Measurements from ENCODE around the gene CCNG2. TPM values are rescaled to one million over a fixed set of nuclear protein-coding genes. Genes with fewer than 3 reads are reported as not detected.

The CCNG2 gene
- total RNA-seq, 2 donors from 2014 or later, result 61.3 to 106 TPM

- no peak overlapping the region for H3K27ac ChIP-seq
- no peaks in the 10 kb centered on the region for H3K4me1 ChIP-seq (replicated peaks)
- no peaks in the 10 kb centered on the region for H3K36me3 ChIP-seq
- intact Hi-C loops (cut with DNase I), result no loop called here
- no peak overlapping the region for H3K4me3 ChIP-seq
- TF ChIP-seq POLR2AphosphoS5 (IDR thresholded peaks at IDR 0.05), result no peak
- no peak for TF ChIP-seq POLR2A (IDR thresholded peaks at IDR 0.05)
- TF ChIP-seq CTCF (IDR thresholded peaks at IDR 0.05), result no peak
- DNase-seq (ENCODE audit: low spot score), result no peak
- H3K27me3 ChIP-seq (replicated peaks; ENCODE audit: insufficient read depth), result no peaks in the 10 kb centered on the region
- WGBS, result 87% methylated on average over 4 of the region's 4 CpGs
- no peaks in the 10 kb centered on the region for H3K9me3 ChIP-seq
Measured at GRCh38 chr4:77196866-77197265, 39.9 kb downstream of the CCNG2 start.

- H3K4me1 ChIP-seq (replicated peaks), result no peaks in the 10 kb centered on the region
- H3K27ac ChIP-seq, result no peak overlapping the region
- no peak for DNase-seq (ENCODE audit: low spot score)
- intact Hi-C loops (cut with DNase I), result no loop called here
- H3K9me3 ChIP-seq, result no peaks in the 10 kb centered on the region
- no peak for TF ChIP-seq POLR2A (IDR thresholded peaks at IDR 0.05)
- no peak for TF ChIP-seq CTCF (IDR thresholded peaks at IDR 0.05)
- TF ChIP-seq POLR2AphosphoS5 (IDR thresholded peaks at IDR 0.05), result no peak
- H3K36me3 ChIP-seq, result no peaks in the 10 kb centered on the region
- no peaks in the 10 kb centered on the region for H3K27me3 ChIP-seq (replicated peaks; ENCODE audit: insufficient read depth)
- WGBS, result 79% methylated on average over 5 of the region's 5 CpGs
- no peak overlapping the region for H3K4me3 ChIP-seq
Measured at GRCh38 chr4:77197361-77197760, 40.4 kb downstream of the CCNG2 start.

DNA sequence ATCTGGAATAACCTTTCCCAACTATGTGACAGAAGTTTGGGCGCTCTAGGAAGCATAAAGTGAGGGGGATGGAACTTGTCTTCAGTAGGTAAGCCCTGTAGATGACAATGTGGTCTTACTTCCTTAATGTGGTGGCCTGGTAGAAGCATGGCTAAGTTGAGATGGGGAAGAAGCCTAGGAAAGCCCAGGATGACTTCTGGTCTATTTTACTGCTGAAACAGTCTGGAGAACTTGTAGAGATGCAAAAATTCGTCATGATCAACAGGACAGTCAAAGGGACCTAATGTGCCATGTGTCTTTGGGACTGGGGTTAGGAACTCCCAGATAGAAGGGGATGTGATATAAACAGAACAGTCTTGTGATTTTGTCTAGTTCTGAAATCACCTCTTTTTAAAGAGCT is 40.8 kb downstream of the CCNG2 start:
- Histone ChIP-seq H3K9me3 (no peaks in the 10 kb centered on the region), H3K27me3 (replicated peaks; ENCODE audit: insufficient read depth) (no peaks in the 10 kb centered on the region), H3K4me3 (no peak overlapping the region), H3K36me3 (no peaks in the 10 kb centered on the region), H3K4me1 (replicated peaks) (no peaks in the 10 kb centered on the region), H3K27ac (no peak overlapping the region)
- no peak for TF ChIP-seq POLR2AphosphoS5 (IDR thresholded peaks at IDR 0.05)
- no peak for TF ChIP-seq POLR2A (IDR thresholded peaks at IDR 0.05)
- TF ChIP-seq CTCF (IDR thresholded peaks at IDR 0.05), result no peak
- DNase-seq (ENCODE audit: low spot score), result no peak
- 85% methylated on average over 2 of the region's 2 CpGs for WGBS
- intact Hi-C loops (cut with DNase I), result no loop called here

- 100% methylated on average over 2 of the region's 2 CpGs for WGBS
Measured at GRCh38 chr4:77199276-77199675, 42.3 kb downstream of the CCNG2 start.

GRCh38 chr4:77199701-77200100 is 42.7 kb downstream of the CCNG2 start:
- DNase-seq (ENCODE audit: low spot score), result no peak
- Histone ChIP-seq H3K27me3 (replicated peaks; ENCODE audit: insufficient read depth) (no peaks in the 10 kb centered on the region), H3K4me3 (no peak overlapping the region), H3K27ac (no peak overlapping the region), H3K4me1 (replicated peaks) (no peaks in the 10 kb centered on the region), H3K36me3 (no peaks in the 10 kb centered on the region), H3K9me3 (no peaks in the 10 kb centered on the region)
- WGBS, result 94% methylated on average over 1 of the region's 1 CpG
- intact Hi-C loops (cut with DNase I), result loop anchor here (5.0 to 10.0 kb wide), 4 partner anchors 152 to 765 kb away; partner anchors contain the start of gene SHROOM3
- no peak for TF ChIP-seq POLR2A (IDR thresholded peaks at IDR 0.05)
- no peak for TF ChIP-seq POLR2AphosphoS5 (IDR thresholded peaks at IDR 0.05)
- no peak for TF ChIP-seq CTCF (IDR thresholded peaks at IDR 0.05)

More at GRCh38 chr4:77199276-77199675, 42.3 kb downstream of the CCNG2 start:
- no peaks in the 10 kb centered on the region for H3K4me1 ChIP-seq (replicated peaks)
- TF ChIP-seq POLR2AphosphoS5 (IDR thresholded peaks at IDR 0.05), result no peak
- H3K27ac ChIP-seq, result no peak overlapping the region
- intact Hi-C loops (cut with DNase I), result no loop called here
- no peak for DNase-seq (ENCODE audit: low spot score)
- no peaks in the 10 kb centered on the region for H3K9me3 ChIP-seq
- H3K36me3 ChIP-seq, result no peaks in the 10 kb centered on the region
- H3K27me3 ChIP-seq (replicated peaks; ENCODE audit: insufficient read depth), result no peaks in the 10 kb centered on the region
- H3K4me3 ChIP-seq, result no peak overlapping the region
